Epithelial cell of alveolus of lung (primary cell): ENCODE measurements around the gene WNT9A. TPM values are rescaled to one million over a fixed set of nuclear protein-coding genes. Genes with fewer than 3 reads are reported as not detected.

Experiments
- total RNA-seq: library from RNA; depleted of rRNA; stranded (reverse); fragments of >200 nt; gene quantifications from 2 replicates; pipeline ENCODE4 v1.2.1, GENCODE V29; 2015

Gene WNT9A
- 0.65 and 0.72 TPM in 2 replicates for total RNA-seq

GRCh38 chr1:227947676-227948492 lies at the start of gene WNT9A:
TSS of gene WNT9A (minus strand) at chr1:227947932. CDS start at chr1:227947887, 45 bp downstream.

Other genes starting within 250 kb of the WNT9A start
- 30.4 and 31.5 TPM in 2 replicates for gene JMJD4, start 212.6 kb downstream of the WNT9A start, total RNA-seq
- gene SNAP47, start 212.5 kb downstream of the WNT9A start, total RNA-seq = 39.2 and 50.5 TPM in 2 replicates
- not detected in 2 replicates for gene PRSS38, start 132.3 kb downstream of the WNT9A start, total RNA-seq
- not detected in 2 replicates for gene WNT3A, start 59.1 kb upstream of the WNT9A start, total RNA-seq
- 518 and 579 TPM in 2 replicates for gene ARF1, start 134.8 kb upstream of the WNT9A start, total RNA-seq
- 7.6 and 13.6 TPM in 2 replicates for gene C1orf35, start 155.4 kb upstream of the WNT9A start, total RNA-seq
- 54.5 and 69.2 TPM in 2 replicates for gene MRPL55, start 161.4 kb upstream of the WNT9A start, total RNA-seq
- 197 and 338 TPM in 2 replicates for gene GUK1, start 192.3 kb upstream of the WNT9A start, total RNA-seq
- gene GJC2, start 202.0 kb upstream of the WNT9A start, total RNA-seq = 2.6 and 4.6 TPM in 2 replicates
- 2.1 and 8.9 TPM in 2 replicates for gene IBA57, start 217.9 kb upstream of the WNT9A start, total RNA-seq